Measurements from ENCODE around the gene PPP6R2. TPM values are rescaled to one million over a fixed set of nuclear protein-coding genes. Genes with fewer than 3 reads are reported as not detected.
"Not testable (repeated sequence)": the region's sequence is repeated elsewhere in the genome, so short reads cannot be mapped to it uniquely, and the experiment has no call there.

Gene PPP6R2
- polyA plus RNA-seq, 3 donors = 34.4 to 58.1 (median 44.6) TPM

- DNase-seq (ENCODE audit: extremely low read depth in 1 of 11, low read depth in 9 of 11, low spot score in 4 of 11) = no peak
Observed at GRCh38 chr22:50313600-50313999, 29.5 kb upstream of the PPP6R2 start.

- DNase-seq (ENCODE audit: extremely low read depth in 1 of 11, low read depth in 9 of 11, low spot score in 4 of 11) = no peak
Observed at GRCh38 chr22:50314081-50314454, 29.1 kb upstream of the PPP6R2 start.

GRCh38 chr22:50314455-50315288 is 28.5 kb upstream of the PPP6R2 start:
- no peak for DNase-seq (ENCODE audit: extremely low read depth in 1 of 11, low read depth in 9 of 11, low spot score in 4 of 11)

- DNase-seq (ENCODE audit: extremely low read depth in 1 of 11, low read depth in 9 of 11, low spot score in 4 of 11) = no peak
Observed at GRCh38 chr22:50315289-50316113, 27.6 kb upstream of the PPP6R2 start.

- DNase-seq (ENCODE audit: extremely low read depth in 1 of 11, low read depth in 9 of 11, low spot score in 4 of 11) = no peak
Observed at GRCh38 chr22:50316114-50317065, 26.7 kb upstream of the PPP6R2 start.

- no peak for DNase-seq (ENCODE audit: extremely low read depth in 1 of 11, low read depth in 9 of 11, low spot score in 4 of 11)
Observed at GRCh38 chr22:50317178-50317577, 25.9 kb upstream of the PPP6R2 start.

- no peak for DNase-seq (ENCODE audit: extremely low read depth in 1 of 11, low read depth in 9 of 11, low spot score in 4 of 11)
Observed at GRCh38 chr22:50317674-50318073, 25.5 kb upstream of the PPP6R2 start.

- no peak for DNase-seq (ENCODE audit: extremely low read depth in 1 of 11, low read depth in 9 of 11, low spot score in 4 of 11)
Observed at GRCh38 chr22:50318356-50318697, 24.8 kb upstream of the PPP6R2 start.

GRCh38 chr22:50318698-50319411 is 24.3 kb upstream of the PPP6R2 start:
- DNase-seq (ENCODE audit: extremely low read depth in 1 of 11, low read depth in 9 of 11, low spot score in 4 of 11) = no peak

- DNase-seq (ENCODE audit: extremely low read depth in 1 of 11, low read depth in 9 of 11, low spot score in 4 of 11) = no peak
Observed at GRCh38 chr22:50319503-50319951, 23.6 kb upstream of the PPP6R2 start.

- no peak for DNase-seq (ENCODE audit: extremely low read depth in 1 of 11, low read depth in 9 of 11, low spot score in 4 of 11)
Observed at GRCh38 chr22:50320116-50320515, 23.0 kb upstream of the PPP6R2 start.

- no peak for DNase-seq (ENCODE audit: extremely low read depth in 1 of 11, low read depth in 9 of 11, low spot score in 4 of 11)
Observed at GRCh38 chr22:50320671-50321325, 22.3 kb upstream of the PPP6R2 start.

- not testable (repeated sequence) for DNase-seq (ENCODE audit: extremely low read depth in 1 of 11, low read depth in 9 of 11, low spot score in 4 of 11)
Observed at GRCh38 chr22:50322382-50323104, 20.6 kb upstream of the PPP6R2 start.

GRCh38 chr22:50323900-50324299 is 19.2 kb upstream of the PPP6R2 start:
- no peak for DNase-seq (ENCODE audit: extremely low read depth in 1 of 11, low read depth in 9 of 11, low spot score in 4 of 11)

GRCh38 chr22:50325444-50326224 is 17.5 kb upstream of the PPP6R2 start:
- DNase-seq (ENCODE audit: extremely low read depth in 1 of 11, low read depth in 9 of 11, low spot score in 4 of 11) = no peak

GRCh38 chr22:50326225-50326955 is 16.7 kb upstream of the PPP6R2 start:
- no peak for DNase-seq (ENCODE audit: extremely low read depth in 1 of 11, low read depth in 9 of 11, low spot score in 4 of 11)

All from renal cortex interstitium (tissue), 11 donors.